GM19372 (cell line): ENCODE data around the gene TM4SF1.

Source experiments
- ATAC-seq: cut with Tn5 transposase; IDR thresholded peaks from one replicate; pipeline ENCODE4 v1.9.1; 2021; ENCODE audit warnings: mild to moderate bottlenecking, low read depth, moderate library complexity; ENCODE audit not compliant: unreplicated experiment

TM4SF1 gene, protein sequence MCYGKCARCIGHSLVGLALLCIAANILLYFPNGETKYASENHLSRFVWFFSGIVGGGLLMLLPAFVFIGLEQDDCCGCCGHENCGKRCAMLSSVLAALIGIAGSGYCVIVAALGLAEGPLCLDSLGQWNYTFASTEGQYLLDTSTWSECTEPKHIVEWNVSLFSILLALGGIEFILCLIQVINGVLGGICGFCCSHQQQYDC

DNA sequence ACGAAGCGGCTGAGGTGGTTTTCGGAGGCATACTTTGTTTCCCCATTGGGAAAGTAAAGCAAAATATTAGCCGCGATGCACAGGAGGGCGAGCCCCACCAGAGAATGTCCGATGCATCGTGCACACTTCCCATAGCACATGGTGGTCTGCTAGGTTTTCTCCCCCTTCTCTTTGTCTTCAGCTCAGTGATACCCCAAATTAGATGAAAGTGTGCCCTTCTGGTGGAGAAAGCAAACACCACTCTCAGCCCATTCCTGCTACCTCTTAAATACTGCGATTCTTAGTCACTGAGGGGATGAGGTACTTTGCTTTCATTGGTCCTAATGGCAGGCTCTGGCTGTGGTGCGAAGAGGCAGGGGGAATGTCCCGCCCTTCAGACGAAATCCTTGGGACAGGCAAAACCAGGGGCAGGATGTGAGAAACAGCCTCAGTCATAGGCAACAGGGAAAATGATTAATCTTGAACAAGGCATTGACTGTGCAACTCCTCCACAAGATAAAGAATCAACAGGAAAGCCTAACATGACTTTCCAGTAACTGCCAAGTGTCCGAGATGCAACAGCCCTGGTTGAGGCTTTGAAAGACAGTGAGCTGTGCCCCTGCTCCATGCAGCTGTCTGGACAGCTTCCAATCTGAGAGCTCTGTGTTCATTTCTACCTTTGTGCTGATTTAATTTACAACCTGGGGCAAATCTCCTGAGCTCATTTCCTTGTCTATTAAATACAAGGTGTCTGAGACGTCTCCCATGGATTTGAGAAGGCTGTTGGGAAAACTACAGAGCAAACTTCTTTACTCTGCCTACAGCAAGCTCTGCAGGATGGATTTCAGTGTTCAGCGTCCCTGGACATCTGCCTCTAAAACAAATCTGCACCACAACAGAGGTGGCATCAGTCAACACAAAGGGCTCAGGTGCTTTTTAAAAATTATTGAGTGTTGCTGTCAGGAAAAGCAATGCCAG lies at the start of gene TM4SF1:
TM4SF1 (minus strand) TSS at position 242 of the 957 bp plus-strand sequence; CDS start at position 140, 102 bp downstream.
- ATAC-seq = no peak

DNA sequence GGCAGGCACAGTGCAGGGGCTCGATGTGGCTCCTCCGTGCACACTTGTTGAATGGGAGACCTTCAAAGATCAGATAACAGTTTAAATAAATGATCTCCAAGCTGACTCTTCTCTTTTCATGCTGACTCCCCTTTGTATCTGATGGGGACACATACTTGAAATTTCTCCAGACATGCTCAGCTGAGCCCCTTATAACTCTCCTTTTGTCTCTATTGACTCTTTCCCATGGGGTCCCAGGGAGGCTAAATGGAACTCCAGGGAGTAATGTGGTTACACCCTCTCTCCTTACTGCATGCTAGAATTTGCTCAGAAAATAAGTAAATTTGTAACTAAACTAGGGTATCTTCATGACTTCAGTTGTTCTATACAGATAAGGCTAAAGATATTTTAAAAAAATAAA lies 48.9 kb upstream of the TM4SF1 start:
- no peak for ATAC-seq

DNA sequence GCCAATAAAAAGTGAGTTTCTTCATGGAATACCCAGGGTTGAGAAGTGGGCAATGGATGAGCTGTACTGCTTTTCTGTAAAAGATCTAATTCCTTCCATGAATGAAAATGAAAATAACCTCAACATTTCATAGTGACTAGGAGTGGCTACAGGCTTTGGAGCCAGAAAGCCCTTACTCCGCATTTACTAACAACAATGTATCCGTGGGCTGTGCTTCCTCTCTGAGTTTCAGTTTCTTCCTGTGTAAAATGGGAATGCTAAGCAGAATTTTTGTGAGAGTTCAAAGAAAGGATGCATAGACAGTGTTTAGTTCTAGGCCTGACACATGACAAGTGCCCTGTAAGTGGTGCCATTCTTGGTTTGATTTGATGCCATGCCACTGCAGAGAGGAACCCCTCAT lies 47.5 kb upstream of the TM4SF1 start:
- no peak for ATAC-seq

DNA sequence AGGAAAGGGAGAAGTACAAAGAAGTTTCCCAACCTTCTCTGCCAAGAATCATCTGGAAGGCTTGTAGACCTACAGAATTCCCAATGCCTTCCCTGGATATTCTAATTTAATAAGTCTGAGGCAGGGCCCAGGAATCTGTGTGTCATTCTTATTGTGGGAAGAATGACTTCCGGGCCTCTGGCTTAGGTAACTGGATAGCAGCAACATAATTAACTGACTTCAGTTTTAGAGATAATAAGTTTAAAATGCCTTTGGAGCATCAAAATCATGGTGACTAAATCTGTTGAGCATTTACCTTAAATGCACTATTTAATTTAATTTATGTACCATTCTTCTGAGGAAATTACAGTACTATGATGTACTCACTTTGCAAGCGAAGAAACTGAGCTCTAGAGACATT lies 44.3 kb upstream of the TM4SF1 start:
- ATAC-seq = no peak

DNA sequence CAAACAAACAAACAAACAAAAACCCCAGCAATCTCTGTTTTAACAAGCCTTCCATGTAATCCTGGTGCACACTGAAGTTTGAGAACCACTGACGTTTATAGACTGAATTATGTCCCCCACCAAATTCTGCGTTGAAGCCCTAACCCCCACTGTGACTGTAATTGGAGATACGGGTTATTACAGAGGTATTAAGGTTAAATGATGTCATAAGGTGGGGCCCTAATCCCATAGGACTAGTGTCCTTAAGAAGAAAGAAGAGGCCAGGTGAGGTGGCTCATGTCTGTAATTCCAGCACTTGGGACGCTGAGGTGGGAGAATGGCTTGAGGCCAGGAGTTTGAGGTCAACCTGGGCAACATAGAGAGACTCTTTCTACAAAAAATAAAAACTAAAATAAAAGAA lies 42.4 kb upstream of the TM4SF1 start:
- ATAC-seq = no peak

DNA sequence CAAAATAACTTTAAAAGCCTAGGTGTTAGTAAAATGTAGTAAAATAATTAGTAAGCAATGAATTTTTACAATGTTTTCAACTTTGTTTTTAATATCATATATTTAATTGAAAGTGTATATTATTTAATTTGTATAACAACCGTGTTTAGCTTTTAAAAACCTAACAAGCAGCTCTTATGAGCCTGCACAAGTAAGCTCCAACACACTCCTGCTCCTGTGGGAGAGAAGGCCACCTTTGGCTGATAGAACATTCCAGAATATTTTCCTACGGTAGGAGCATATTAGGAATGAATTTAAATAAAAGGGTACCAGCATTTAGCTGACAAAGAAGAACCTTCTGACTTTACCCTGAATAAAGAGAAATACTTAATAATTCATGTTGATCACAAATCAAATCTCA lies 40.3 kb upstream of the TM4SF1 start:
- ATAC-seq = no peak

DNA sequence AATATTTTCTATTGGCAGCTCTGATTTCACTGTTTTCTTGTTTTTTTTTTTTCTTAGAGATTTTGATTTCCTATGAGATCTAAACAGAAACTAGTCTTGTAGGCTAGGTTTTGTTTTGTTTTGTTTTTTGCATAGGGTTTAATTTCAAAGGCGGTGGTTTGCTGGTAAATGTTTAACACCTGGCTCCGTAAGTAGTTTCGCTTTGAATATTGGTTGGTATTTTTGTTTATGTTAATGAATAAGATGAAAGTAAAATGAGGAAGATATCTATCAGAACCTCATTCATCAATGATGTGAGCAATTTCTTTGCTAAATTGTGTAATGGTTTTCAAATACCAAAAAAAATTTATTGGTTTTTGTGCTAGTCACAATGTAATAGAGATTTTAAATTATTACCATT lies 39.7 kb upstream of the TM4SF1 start:
- peak; percentile 73 for ATAC-seq

DNA sequence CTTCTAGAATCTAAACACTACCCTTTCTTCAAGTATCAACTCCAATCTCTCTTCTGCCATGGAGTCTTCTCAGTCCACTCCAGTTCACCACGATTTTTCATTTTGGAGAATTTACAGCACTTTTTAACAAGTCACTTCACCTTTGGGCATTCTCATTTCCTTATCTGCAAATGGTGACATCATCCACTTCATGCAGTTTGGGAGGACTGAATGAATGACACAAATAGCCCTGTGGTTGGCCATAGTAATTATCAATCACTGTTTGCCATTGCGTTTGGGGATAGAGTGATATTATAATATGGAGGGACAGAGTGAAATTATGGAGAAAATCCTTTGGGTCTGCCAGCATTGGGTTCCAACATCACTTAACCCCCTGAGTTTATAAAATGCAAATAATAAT lies 38.0 kb upstream of the TM4SF1 start:
- peak; percentile 49 for ATAC-seq

DNA sequence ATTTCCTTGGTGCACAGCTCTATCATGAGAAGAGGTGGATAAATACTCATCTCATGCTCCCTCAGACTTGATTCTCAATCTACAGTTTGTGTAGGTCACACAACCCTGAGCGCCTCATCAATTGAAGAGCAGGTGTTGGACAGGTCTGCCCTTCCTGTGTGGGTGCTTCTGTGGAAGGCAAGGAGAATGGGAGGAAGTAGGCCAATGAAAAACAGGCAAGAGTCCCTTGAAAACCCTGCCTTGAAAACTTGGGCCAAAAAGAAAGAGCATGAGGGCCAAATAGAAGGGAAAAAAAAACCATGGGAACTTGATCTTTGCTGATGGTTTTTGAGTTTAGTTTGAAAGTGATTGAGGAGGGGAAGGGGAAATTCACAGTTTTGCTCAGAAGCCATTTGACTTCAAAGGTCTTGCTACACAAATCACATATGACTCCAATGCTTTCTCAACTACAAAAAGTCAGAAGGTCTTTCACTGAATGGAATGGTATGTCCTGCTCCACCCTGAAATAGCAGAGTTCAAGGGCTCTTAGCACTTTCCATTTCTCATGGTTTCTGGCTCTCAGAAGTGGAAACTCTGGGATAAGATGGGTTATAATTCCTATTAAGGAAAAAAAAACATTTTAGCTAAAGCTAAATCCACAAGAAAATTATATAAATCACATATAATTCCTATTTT lies 37.2 kb upstream of the TM4SF1 start:
- ATAC-seq = no peak

DNA sequence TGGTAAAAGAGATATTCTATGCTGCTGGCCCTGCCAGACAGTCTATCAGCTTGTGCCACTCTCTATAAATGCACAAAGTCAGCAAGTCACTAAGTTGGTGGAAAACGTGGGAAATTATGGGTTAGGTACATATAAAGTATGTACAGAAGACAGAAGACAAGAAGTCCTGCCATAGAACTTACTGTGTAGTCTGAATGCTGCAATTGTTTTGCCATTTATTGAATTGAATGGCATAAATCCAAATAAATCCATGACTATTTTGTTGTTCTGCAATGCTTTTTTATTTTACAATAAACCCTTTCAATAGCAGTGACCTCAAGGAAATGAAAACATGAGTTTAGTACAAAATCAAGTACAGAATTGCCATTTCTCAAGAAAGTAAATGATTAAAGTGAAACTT lies 34.1 kb upstream of the TM4SF1 start:
- no peak for ATAC-seq

DNA sequence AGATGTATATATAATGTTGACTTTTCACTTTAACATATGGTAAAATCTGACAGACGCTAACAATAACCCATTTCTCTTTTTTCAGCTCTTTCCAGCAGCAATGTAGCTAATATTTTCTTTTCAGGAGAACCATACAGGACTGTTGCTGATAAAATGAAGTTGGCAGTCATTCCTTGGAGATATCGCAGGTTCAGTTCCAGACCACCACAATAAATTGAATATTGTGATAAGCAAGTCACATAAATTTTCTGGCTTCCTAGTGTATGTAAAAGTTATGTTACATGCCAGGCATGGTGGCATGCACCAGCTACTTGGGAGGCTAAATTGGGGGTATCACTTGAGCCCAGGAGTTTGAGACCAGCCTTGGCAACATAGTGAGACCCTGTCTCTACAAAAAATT lies 31.9 kb upstream of the TM4SF1 start:
- ATAC-seq = no peak

DNA sequence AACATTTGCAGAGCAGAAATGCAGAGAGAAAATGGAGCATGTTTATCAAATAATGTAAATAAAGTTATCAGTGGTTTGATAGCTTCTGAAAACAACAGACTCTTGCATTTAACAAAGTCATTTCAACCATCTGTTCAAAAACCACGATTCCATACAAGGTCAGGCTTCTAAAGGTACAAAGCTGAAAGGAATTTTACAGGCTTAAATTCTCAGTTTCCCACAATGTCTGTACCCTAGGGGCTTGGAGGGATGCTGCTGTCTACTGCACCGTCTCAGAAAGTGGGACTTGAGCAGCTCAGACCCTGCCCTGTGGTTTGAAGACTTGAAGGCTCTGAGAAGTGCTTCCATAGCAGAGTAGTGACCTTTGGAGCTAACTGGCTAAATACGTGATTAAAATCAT lies 30.4 kb upstream of the TM4SF1 start:
- no peak for ATAC-seq

DNA sequence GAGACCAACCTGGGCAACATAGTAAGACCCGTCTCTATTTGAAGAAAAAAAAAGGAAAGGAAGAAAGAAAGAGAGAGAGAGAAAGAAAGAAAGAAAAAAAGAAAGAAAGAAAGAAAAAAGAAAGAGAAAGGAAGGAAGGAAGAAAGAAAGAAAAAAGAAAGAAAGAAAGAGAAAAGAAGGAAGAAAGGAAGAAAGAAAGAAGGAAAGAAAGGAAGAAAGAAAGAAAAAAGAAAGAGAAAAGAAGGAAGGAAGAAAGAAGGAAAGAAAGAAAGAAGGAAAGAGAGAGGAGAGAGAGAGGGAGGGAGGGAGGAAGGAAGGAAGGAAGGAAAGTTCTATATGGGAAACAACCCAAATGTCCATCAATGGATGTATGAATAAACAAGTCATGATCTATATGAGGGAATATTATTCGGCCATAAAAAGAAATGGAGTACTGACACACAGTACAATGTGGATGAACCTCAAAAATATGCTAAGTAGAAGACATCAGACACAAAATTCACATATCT lies 28.8 kb upstream of the TM4SF1 start:
- no peak for ATAC-seq

DNA sequence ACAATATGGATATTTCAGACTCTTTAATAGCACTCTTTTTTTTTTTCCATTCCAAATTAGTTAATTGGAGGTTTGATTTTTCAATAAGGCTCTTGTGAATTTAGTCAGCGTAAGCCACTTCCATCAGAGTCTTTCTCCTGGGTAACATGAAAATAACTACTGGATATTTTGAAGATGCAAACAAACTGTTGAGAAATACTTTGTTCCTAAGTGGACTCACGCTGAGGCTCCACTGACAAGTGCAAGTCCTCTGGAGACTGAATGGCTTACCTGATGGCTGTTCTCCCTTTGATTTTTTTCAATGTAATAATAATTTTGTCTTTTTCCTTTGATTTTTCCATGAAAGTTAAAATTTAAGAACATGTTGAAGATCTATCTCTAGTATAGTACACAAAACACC lies 26.0 kb upstream of the TM4SF1 start:
- no peak for ATAC-seq

DNA sequence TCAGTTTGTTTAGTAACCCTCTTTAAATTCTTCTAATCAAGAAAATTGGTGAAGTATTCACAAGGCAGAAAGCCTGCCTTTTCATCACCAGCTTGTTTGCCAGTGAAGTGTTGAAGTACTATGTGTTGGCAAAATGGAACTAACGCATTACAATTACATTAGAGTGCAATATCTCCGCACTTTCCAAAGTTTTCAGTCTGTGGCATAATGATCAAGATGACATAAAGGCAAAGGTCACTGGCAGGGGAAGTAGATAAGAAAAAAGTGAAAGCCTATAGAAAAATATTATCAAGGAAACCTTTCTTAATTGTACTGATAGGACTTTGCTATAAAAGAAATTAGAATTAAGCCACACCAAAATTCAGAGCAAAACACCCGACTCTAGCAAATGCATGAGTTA lies 25.0 kb upstream of the TM4SF1 start:
- ATAC-seq = no peak

DNA sequence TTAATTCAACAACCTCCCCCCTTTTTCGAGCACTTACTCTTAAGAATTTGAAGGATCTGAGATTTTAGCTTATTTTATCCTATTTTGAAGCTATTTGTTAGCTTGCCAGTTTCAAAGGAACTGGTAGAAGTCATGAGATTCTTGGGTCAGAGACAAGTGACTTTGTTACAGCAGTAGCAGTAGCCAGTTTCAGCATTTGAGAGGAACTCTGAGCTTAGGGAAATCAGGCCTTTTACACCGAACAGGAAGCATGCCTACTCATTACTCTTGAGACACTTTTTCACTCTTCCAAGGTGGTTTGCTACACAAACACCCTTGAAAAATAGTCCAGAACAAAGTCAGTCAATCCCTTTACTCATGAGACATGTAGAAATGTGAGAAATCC lies 24.5 kb upstream of the TM4SF1 start:
- ATAC-seq = no peak

DNA sequence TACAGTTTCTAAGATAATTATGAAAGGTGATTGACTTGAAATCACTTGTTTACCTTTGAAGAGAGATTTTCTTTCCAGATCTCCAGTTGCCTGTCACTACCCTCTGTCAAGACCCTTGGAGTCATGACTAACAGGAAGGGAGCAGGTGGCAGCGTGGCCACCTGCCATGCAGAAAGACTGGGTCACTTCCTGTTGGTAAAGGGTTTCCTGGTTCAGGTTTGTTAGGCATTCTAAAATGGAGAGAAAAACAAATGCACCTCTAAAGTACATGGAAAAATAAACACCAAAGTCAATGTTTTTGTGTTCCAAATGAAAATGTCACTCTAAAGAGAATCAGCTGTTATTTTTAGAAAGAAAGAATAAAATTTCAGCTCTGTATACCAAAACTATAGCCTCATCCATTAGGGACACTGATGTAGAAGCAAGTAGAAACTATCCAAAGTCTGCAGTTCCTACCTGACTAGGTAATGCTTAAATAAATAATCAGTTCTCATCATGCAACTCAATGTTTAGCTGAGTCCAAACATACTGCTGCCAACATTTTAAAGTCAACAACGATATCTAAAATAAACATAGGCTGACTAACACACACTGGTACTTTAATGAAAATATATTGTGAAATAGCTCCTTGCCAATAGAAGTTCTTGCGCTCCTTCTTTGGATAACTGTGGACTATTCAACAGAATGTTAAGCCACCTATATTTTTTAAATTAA lies 23.9 kb upstream of the TM4SF1 start:
- ATAC-seq = no peak

DNA sequence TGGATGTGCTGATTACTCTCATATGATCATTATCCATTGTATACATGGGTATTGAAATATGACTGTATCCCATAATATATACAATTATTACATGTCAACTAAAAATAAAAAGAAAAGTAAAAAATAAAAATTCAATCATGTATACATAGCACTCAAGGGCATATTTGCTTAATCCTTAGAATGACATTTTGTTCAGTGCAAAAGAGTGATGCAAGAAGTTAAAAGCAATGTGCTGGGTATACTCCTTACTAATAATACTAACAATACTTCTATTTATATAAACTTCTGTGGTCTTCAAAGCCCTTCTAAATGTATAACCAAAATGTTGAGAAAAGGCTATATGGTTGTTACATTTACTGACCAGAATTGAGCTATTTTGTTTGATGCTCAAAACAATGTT lies 23.2 kb upstream of the TM4SF1 start:
- ATAC-seq = no peak

DNA sequence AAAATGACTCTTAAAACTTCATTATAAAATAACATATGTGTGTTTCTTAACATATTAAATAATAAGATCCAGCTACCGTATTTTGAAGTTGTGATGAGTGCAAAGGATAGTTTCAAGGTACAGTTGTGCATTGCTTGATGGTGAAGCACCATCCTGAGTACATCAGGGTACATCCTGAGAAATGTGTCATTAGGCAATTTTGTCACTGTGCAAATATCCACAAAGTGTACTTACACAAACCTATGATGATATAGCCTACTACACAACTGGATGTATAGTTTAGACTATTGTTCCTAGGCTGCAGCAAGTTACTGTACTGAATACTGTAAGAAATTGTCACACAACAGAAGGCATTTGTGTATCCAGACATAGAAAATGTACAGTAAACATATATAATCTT lies 20.8 kb upstream of the TM4SF1 start:
- ATAC-seq = no peak

DNA sequence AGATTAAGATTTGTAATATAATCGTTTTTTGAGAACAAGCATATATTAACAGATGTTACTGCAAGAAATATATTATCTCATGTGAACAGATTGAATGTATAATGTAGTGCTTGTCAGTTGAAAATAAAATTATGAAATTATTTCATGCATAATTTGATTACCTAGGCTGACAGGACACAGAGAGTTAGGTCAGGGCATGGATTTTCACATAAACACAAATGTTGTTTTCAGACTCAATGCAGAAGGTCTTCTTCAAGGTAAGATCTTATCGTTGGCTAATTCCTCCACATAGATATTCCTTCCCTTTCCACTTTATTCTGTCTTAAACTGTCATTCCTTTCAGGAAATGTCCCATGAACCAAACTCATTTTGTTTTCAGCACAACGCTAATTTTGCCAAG lies 20.1 kb upstream of the TM4SF1 start:
- no peak for ATAC-seq

DNA sequence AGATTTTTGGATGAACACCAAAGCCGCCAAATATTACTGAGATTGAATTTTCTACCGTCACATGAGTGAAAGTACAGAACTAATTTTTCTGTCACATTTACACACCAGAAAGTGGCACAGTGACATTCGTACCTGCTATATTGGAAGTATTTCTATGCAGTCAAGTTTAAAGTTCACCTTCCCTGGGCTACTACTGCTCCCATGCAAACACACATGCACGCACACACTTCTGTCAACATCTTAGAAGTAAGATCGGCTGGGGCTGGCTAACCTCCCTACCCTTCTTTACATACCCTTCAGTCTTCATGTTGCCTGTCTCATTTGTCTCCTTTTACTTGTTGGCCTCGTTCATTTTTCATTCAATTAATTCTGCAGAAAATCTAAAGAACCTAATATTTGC lies 19.0 kb upstream of the TM4SF1 start:
- no peak for ATAC-seq
